K562 (cell line): Measurements from ENCODE around the gene TMEM107. TPM values are rescaled to one million over a fixed set of nuclear protein-coding genes. Genes with fewer than 3 reads are reported as not detected.

ENCODE experiments used
- CEBPB ChIP-seq: fragments of 450-650 bp; IDR thresholded peaks from 2 replicates; pipeline ENCODE4 v1.6.1; 2016; ENCODE audit warnings: missing genetic modification characterization, missing compliant biosample characterization
- GTF2E2 ChIP-seq: fragments of 200-800 bp; sonication (Bioruptor generic); IDR thresholded peaks from 2 replicates; pipeline ENCODE4 v1.6.1; 2016; ENCODE audit warnings: missing genetic modification characterization, missing compliant biosample characterization
- MEF2A ChIP-seq: IDR thresholded peaks from 2 replicates; pipeline ENCODE4 v1.6.1; 2011; ENCODE audit warnings: low read depth, mild to moderate bottlenecking, low read length, moderate library complexity; ENCODE audit not compliant: control insufficient read depth
- NUFIP1 ChIP-seq: fragments of 450-650 bp; IDR thresholded peaks from 2 replicates; pipeline ENCODE4 v1.6.1; 2018; ENCODE audit not compliant: partially characterized antibody
- RAD51 ChIP-seq: fragments of 450-650 bp; IDR thresholded peaks from 2 replicates; pipeline ENCODE4 v1.7.1; 2016; ENCODE audit warnings: low read depth, mild to moderate bottlenecking, borderline replicate concordance
- RBM22 ChIP-seq: fragments of 200-400 bp; formaldehyde crosslinking; IDR thresholded peaks from 2 replicates; pipeline ENCODE4 v1.6.1; 2018; ENCODE audit warnings: low read length, low read depth; ENCODE audit not compliant: poor library complexity, severe bottlenecking
- RUNX1 ChIP-seq: sonication (generic); IDR thresholded peaks from 2 replicates; pipeline ENCODE4 v1.6.1; 2016; ENCODE audit warnings: antibody characterized with exemption, low read depth
- SETDB1 ChIP-seq: IDR thresholded peaks from one replicate; pipeline ENCODE4 v1.6.1; 2012; ENCODE audit warnings: low read length, control low read depth, inconsistent platforms
- TFAM ChIP-seq: fragments of 250-450 bp; sonication (Bioruptor Pico); conservative IDR thresholded peaks from 2 replicates; pipeline ENCODE4 v1.5.0; 2021; ENCODE audit warnings: mild to moderate bottlenecking, moderate library complexity
- TGIF2 ChIP-seq: sonication (generic); formaldehyde crosslinking; IDR thresholded peaks from 2 replicates; pipeline ENCODE4 v1.8.1; 2022; ENCODE audit warnings: mild to moderate bottlenecking, missing genetic modification reagents, moderate library complexity
- XRCC4 ChIP-seq: IDR thresholded peaks from one replicate; pipeline ENCODE4 v1.6.1; 2011; ENCODE audit not compliant: insufficient read depth, insufficient read length; ENCODE audit errors: extremely low read depth
- ZBTB34 ChIP-seq: fragments of 250-450 bp; sonication (Bioruptor Pico); IDR thresholded peaks from 2 replicates; pipeline ENCODE4 v1.8.0; 2021; ENCODE audit warnings: mild to moderate bottlenecking, moderate library complexity
- ZBTB40 ChIP-seq, 2 experiments: fragments of 450-650 bp in 1 of 2; sonication (generic) in 1 of 2; formaldehyde crosslinking in 1 of 2; IDR thresholded peaks; 2 replicates each; pipeline versions ENCODE4 v1.7.1 to v1.9.0; 2016 to 2022; ENCODE audit warnings: inconsistent platforms in 1 of 2, mild to moderate bottlenecking in 1 of 2, missing genetic modification reagents in 1 of 2
- ZNF12 ChIP-seq: sonication (generic); formaldehyde crosslinking; IDR thresholded peaks from 2 replicates; pipeline ENCODE4 v1.4.0; 2020; ENCODE audit warnings: mild to moderate bottlenecking, missing genetic modification reagents
- ZNF165 ChIP-seq: fragments of 250-450 bp; sonication (Bioruptor Pico); IDR thresholded peaks from 2 replicates; pipeline ENCODE4 v1.4.0; 2020; ENCODE audit warnings: borderline replicate concordance
- ZNF253 ChIP-seq: fragments of 250-450 bp; sonication (Bioruptor Pico); conservative IDR thresholded peaks from 2 replicates; pipeline ENCODE4 v1.6.1; 2021; ENCODE audit warnings: mild to moderate bottlenecking
- ZNF347 ChIP-seq: fragments of 450-650 bp; formaldehyde crosslinking; IDR thresholded peaks from 2 replicates; pipeline ENCODE4 v1.4.0; 2020; ENCODE audit warnings: low read depth, mild to moderate bottlenecking, moderate library complexity
- ZNF57 ChIP-seq: fragments of 450-650 bp; formaldehyde crosslinking; IDR thresholded peaks from 2 replicates; pipeline ENCODE4 v1.4.0; 2020; ENCODE audit warnings: mild to moderate bottlenecking, moderate library complexity
- polyA plus RNA-seq, 8 experiments: library from polyadenylated mRNA; depleted of rRNA in 4 of 8; stranded (reverse) in 5 of 8; unstranded in 3 of 8; fragments of >200 nt; fragmentation: Nextera tagmentation in 2 of 8; fragmentation: Illumina TruSeq in 1 of 8; extraction: Ambion mirVana in 2 of 8; extraction: Trizol in 1 of 8; gene quantifications; 2 replicates each; pipeline versions ENCODE4 v1.2.1 to v1.2.3, GENCODE V29; 2011 to 2014; ENCODE audit warnings: inconsistent platforms in 1 of 8, missing spikeins in 1 of 8
- total RNA-seq, 7 experiments: library from RNA; depleted of rRNA in 6 of 7; stranded (reverse); fragments of >200 nt in 6 of 7; fragmentation: Illumina TruSeq in 2 of 7; extraction: Trizol in 2 of 7; gene quantifications; 2 replicates each; pipeline versions ENCODE4 v1.2.1 to v1.2.3, GENCODE V29; 2011 to 2021; ENCODE audit warnings: low replicate concordance in 1 of 7

The TMEM107 gene
- total and polyA plus RNA-seq, 9 of the 15 experiments (the other 6 are each of a cell fraction or from before 2014, with no cell fraction given) = 7.1 to 26.2 (median 16.9) TPM

DNA sequence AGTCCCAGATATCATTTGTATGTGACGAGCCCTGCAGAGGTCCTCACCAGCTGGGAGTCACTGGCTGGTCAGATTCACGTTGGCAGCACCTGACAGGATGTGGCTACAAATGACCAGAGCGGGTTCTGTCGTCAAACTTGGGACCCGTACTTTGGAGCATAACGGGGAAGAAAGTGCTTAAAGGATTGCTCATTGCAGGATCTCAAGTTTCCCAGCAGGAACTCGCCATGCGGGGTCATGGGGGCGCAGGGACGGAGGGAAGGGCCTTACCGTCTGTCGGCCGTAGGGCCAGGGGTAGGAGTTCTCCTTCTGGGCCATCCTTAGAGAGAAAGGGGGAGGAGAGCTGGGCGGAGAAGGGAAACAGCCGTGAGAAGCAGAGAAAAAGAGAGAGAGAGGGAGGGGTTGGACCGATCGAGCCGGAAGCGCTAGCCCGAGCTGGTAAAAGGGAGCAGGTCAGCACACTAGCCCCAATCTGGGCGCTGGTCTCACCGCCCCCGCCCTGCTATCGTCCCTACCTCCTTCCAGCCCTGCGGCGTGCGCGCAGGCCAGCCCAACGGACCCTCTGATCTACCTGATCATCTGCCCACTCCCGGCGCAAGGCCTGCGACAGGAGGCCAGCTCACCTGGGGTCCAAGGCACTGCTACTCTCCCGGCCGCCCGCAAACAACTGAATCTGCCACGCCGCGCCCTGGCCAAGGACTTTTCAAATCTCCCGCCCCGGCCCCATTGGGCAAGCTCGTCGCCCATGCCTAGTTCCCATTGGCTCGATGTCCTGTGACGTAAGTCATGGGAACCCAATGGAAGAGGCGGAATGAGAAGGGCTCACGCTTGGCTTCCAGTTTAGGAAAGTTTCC, 34.0 kb upstream of the TMEM107 start, which contains the start of gene AURKB (continued):
- TF ChIP-seq ZBTB34 = no peak
- 0 out of 2 replicates have a peak, but pooled peaks have one; percentile 21 for TF ChIP-seq ZBTB40 (IDR thresholded peaks at IDR 0.05)
- TF ChIP-seq ZBTB40 (CRISPR knock-in tag; IDR thresholded peaks at IDR 0.05) = no peak; the same call in 1 of the 2 replicates
- TF ChIP-seq XRCC4 = no peak
- no peak for TF ChIP-seq ZNF165 (CRISPR knock-in tag)
- no peak for TF ChIP-seq RUNX1
- TF ChIP-seq TFAM (CRISPR knock-in tag) = no peak
- no peak for TF ChIP-seq MEF2A
- TF ChIP-seq NUFIP1 = no peak
- TF ChIP-seq CEBPB (tag) = 0 out of 2 replicates have a peak, but pooled peaks have one; percentile 18
- TF ChIP-seq RBM22 = peak; percentile 39
- no peak for TF ChIP-seq SETDB1
- no peak for TF ChIP-seq ZNF347 (CRISPR knock-in tag)
- TF ChIP-seq RAD51 = no peak
- no peak for TF ChIP-seq ZNF253 (CRISPR knock-in tag)
- TF ChIP-seq ZNF12 = no peak
- TF ChIP-seq ZNF57 = no peak
- TF ChIP-seq TGIF2 (CRISPR knock-in tag) = 0 out of 2 replicates have a peak, but pooled peaks have one; percentile 44
- TF ChIP-seq GTF2E2 = peak; percentile 82
